Suppressor macrophage treated with lipopolysaccharide for 4 hours (primary cell): Measurements from ENCODE around the gene HOMER2.
"Not testable (repeated sequence)": the region's sequence is repeated elsewhere in the genome, so short reads cannot be mapped to it uniquely, and the experiment has no call there.

ENCODE experiments used
- DNase-seq: peaks from one replicate; pipeline ENCODE4 v3.0.0-alpha.2; 2020

Gene HOMER2

DNA sequence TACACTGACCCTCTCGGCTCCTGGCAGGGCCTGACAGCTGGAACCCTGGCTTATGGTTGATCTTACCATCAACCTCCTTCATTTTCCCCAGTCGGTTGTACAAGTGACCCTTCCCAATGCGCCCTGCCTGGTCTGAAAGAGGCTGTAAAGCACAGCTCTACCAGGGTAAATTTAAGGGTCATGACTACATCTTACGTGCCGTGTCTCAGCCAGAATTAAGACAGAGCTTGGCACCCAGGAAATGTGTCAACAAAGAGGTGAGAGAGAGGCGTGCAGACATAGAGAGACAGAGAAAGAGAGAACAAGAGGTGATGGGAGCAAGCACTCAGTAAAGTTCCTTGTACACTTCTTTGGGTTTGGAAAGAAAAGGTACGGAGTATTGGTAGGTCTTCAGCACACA is 28.8 kb downstream of the HOMER2 start:
- no peak for DNase-seq

DNA sequence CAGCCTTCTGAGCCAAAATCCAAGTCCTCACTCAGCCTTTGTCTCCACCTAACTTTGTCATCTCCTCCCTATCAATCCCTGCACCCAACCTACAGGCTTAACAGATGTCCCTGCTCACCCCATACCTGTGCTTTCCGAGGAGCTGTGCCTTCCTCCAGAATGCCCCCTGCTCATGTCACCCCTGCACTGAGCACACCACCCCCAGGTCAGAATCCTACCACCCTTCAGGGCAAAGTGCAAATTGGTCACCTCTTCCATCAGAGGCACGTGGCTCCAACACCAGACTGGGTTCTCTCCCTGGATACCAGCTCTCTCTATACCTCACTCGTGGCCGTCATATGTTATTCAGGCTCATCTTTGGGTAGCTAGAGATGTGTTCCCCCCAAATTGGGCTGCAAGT is 29.8 kb downstream of the HOMER2 start:
- DNase-seq, result no peak

DNA sequence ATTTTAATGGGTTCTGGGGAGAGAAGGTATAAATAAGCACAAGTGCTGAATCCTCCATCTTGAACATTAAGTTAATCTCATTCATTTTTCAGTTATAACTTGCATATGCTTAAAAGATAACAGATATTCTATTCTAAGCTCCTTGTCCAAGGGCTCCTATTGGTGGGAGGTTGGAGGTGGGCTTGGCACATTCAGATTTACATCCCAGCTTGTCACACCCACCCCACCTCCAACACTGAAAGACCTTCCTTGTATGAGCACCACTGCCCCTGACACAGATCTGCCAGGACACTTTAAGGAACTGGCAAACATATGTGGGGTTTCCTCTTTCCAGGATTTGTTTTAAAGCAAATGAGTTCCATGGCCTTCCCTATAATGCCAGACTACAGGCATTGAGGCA is 30.6 kb downstream of the HOMER2 start:
- DNase-seq, result no peak

DNA sequence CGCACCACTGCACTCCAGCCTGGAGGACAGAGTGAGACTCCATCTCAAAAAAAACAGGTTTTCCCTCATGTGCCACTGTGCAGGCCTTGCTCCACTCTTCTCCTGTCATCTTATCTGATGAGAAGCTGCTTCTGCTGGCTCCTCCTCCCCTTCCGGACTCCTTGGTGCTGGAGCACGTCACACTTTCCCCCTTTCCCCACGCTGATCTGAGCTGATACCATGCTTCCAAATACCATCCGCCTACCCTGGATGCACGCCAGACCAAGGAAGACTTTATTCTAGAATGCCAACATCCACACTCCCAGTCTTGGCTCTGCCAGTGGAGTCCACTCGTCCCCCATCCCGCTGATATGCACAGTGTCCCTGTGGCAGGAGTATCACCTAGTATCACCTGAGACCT is 31.3 kb downstream of the HOMER2 start:
- no peak for DNase-seq

DNA sequence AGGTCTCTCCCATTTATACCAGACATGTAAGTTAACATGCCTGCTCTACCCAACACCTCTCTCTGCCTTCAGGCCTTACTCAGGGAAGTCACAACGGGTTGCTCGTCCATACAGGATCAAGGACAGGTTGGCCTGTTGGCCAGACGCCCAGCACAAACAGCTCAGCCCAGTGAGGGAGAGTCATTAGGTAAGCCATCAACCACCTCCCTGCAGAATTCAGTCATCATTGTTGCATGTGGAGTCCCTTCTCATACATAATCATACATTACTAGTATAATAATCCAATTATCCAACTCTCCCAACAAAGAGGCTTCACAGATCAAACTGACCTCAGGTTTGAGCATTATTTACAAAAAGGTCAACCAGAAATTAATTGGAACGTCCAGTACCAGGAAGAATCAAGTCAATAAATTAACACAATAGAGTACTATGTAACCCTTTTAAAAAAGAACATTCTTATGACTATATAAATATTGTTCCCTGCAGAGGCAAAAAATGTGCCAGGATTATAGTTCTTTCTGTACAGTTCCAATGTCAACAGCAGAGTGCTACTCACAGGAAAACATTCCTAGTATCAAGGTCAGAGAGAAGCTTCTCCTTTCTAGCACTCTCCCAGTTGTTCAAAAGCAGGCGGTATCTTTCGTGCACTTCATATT is 33.2 kb downstream of the HOMER2 start:
- no peak for DNase-seq

DNA sequence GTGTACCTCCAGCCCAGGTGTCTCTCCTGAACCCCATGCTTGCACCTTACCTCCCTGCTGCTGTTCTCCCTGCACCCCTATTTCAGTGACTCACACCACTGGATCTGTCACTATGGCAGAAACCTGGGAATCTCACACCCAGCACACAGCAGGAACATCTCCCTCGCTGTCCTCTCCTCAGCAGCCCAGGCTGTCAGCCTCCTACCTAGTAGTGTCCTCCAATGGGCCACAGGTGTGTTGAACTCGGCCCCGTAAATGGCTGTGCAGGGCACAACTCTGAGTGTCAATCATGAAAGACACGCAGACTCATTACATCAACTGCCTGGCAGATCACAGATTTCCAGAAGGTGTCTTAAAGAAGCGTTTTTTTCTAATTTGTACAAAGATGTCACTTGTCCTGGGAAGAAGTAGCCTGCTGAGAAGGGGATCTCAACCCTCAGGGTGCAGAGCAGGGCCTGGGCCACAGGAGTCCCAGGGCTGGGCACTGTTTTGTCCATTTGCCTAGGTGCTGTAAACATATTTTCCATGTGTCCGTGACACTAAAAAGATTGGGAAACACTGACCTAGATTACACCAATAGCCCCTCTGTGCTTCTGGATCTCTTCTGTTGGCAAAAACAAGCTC is 33.8 kb downstream of the HOMER2 start:
- no peak for DNase-seq

DNA sequence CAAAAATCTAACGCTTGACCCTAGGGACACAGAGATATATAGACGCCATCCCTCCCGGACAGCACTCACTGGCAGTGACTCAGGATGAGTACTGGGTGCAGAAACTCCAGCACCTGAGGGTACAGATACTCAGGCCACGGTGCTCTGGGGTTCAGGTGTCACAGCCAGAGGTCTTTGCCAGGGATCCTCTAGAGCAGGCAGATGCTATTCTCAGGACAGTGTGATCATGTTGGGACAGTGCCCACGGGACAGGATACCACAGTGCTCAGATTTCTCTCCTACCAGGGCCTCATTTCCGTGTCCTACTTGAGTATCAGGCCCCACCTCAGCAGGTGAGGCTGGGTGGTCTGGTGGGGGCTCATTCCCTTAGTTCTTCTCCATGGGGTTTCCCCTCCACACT is 34.4 kb downstream of the HOMER2 start:
- no peak for DNase-seq

DNA sequence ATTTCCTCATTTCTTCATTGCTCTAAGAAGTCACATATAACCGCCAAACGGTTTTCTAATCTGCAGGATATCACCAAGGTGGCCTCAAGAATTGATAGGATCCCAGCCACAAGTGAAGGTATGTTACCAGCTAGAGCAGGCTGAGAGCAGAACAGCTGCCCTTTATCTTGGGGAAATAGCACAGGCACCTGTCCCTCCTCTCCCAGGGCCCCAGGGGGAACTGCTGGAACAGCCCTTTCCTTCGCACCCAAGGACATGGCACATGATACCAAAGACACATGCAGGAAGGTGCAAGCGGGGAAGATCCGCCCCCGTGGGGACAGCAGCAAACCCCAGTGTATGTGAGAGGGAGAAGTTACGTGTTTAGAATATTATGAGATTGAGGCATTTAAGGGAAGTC is 35.3 kb downstream of the HOMER2 start:
- no peak for DNase-seq

DNA sequence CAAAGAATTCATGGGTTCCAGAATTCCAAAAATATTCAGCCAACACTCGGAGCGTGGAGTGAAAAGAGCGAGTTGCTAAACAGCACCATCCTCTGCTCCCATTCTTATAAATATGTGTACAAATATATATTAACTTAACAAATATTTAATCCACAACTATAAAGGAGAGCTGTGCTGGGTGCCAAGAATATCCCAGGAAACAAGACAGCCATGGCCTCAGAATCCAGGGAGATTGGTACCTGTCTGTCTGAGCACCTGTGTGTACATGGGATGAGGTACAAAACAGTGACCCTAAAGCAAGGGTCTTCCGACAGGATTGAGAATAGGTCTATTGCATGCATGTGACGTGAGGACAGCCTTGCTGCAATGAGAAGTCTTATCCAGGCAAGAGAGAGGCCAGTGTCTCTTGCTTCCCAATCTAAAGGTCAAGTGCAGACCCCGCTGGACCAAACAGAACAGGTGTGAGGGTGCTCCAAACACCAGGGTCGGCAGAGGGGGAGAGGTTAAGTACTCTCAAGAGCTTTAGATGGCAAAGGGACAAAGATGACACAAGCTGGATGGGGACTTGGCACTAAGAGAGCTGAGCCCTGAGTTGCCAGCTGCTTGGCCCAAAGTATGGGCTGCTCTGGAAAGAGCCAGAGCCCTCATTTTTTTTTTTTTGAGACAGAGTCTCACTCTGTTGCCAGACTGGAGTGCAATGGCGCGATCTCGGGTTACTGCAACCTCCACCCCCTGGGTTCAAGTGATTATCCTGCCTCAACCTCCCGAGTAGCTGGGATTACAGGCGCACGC is 36.2 kb downstream of the HOMER2 start:
- no peak for DNase-seq

DNA sequence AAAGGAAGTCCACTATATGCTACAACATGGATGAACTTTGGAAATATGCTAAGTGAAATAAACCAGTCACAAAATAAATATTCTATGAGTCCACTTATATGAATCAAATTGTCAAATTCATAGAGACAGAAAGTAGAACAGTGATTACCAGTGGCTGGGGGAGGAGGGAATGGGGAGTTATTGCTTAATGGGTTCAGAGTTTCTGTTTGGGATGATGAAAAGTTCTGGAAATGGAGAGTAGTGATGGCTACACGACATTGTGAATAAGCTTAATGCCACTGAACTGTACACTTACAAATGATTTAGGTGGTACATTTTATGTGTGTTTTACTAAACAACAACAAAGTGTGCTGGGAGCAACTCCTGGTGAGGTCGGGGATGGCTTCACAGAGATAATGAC is 38.1 kb downstream of the HOMER2 start:
- DNase-seq, result no peak

DNA sequence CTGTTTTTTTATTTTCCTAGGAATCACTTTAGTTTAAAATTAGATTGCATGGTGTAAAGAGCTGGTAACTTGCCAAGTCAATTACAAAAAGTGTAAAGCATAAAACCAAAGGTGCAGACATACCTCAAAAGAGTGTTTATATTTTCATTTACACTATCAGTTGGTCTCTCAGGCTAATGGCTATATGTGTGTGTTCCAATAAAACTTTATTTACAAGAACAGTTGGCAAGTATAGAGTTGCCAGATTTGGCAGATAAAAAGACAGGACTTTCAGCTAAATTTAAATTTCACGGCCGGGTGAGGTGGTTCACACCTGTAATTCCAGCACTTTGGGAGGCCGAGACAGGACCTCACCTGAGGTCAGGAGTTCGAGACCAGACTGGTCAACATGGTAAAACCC is 41.1 kb downstream of the HOMER2 start:
- DNase-seq, result no peak

DNA sequence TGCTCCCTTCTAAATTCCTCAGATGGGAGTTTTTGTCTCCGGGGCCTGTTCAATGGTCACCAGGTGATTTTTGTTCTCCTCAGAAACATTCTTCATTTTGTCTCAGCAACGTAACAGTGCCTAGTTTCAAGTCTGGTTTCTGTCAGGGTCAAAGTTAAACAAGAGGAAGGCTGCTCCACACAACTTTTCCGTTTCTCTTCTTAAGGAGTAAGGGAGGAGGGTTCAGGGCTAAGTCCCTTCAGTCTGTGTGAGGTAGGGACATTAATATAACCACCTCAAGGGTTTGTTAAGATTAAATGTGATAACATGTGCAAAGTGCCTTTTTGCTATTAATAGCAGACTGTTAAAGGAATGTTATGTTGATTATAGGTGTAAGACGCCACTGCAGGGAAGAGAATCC is 41.8 kb downstream of the HOMER2 start:
- DNase-seq, result no peak

DNA sequence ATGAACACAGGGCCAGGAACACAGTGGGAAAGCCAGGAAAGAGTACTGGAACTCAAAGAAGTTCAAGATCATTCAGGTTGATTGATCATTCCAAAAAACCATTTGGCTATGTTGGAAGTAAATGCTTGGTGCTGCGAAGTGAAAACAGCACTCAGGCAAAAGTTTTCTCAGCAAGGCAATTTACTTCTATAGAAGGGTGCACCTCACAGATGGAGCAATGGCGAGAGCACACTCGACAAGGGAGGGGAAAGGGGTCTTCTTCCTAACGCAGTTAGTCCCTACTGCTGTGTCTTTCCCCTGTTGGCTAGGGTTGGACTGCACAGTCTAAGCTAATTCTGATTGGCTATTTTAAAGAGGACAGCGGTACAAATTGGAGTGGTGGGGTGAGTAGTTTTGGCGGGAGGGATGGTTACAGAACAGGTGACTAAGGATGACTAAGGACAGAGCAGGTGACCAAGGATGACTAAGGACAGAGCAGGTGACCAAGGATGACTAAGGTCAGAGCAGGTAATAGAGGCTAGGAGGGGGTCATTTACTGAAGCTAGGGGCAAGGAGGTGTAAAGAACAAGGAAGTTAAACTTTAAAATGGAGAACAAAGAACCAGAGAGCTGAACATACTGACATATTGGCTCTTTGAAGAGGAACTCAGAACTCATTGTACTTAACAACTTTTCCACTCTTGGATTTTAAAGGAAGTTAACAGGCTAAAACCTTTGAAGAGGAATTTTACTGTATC is 43.3 kb downstream of the HOMER2 start:
- DNase-seq, result no peak

DNA sequence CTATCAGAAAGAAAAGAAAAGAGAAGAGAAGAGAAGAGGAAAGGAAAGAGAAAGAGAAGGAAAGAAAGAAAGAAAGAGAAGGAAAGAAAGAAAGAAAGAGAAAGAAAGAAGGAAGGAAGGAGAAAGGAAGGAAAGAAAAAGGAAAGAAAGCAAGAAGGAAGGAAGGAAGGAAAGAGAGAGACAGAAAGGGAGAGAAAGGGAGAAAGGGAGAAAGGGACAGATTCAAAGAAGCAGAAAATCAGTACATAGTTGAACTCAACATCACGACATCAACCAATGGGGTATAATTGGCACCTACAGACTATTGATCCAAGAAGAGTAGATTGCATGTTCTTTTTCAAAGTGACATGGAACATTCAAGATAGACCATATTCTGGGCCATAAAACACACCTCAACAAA is 45.2 kb downstream of the HOMER2 start:
- DNase-seq, result no peak

DNA sequence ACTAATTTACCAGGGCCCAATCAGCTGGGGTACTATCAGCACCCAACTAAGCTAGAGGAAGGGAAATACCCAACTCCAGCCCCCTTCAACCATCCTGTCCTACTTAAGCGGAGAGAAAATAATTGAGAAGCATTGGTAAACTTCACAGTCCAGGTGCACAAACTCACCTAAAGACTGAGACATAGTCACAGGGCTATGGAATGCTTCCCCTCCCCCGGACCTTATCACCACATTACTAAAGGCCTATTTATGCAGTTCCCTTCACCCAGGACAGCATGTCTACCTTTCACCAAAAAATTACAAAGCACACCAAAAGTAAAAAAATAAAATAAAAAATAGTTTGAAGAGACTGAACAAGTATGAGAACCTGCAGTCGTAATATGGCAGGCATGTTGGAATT is 47.9 kb downstream of the HOMER2 start:
- DNase-seq, result no peak

DNA sequence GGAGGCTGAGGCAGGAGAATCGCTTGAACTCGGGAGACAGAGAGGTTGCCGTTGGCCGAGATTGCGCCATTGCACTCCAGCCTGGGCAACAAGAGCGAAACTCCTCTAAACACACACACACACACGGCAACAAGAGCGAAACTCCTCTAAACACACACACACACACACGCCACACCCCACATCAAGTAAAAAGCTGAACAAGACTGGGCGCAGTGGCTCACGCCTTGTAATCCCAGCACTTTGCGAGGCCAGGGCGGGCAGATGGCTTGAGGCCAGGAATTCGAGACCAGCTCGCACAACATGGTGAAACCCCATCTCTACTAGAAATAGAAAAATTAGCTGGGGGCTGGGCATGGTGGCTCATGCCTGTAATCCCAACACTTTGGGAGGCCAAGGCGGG is 49.0 kb downstream of the HOMER2 start:
- no peak for DNase-seq

DNA sequence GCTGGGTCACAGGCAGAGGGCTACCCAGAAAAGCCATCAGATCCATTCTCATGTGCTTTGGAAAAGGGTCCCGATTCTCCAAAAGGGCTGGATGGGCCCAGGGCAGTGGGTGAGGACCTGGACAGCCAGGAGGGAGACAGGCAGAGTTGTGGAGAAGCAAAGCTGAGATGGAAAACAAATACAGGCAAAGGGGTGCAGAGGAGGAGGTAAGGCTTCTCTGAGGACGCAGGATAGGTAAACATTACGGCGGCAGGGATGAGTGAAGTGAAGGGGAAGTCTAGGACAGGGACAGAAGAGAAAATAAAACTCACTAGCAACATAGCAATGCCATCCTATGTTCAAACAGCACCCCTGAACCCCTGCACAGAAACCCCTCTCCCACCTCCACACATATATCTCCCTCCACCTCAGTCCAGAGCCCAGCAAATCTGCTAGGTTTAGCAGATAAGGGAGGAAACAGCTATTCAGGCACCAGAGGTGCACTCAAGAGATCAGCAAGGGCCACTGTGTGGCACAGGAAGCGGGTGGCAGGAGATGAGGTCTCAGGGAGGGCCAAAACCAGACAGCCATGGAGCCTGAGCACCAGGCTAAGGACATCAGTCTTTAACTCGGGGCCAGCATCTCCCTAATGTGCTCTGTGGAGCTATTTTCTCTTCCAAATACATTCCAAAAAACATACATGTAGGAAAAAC is 51.3 kb downstream of the HOMER2 start:
- no peak for DNase-seq

DNA sequence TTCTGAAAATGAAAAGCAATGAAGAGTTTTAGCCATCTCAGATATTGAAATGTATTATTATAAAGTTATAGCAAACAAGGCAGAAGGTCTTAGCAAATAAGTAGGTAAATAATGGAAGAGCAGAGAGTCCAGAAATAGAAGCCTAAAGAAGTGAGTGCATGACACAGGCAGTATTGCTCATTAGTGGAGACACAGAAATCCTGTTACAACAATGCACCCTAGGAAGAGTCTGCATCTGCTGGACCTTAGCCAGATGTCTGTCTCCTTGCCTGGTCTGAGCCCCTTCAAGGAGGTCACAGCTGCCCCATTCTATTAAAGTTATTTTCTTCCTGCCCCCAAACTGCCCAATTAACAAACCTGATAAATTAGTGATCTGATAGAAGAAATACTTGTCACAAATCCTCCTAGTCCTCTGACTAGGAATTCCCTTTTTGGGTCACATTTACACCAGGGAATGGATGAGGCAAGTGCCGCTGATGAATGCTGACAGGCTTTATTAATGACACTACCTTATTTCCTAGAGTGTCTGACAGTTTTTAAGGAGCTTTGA is 51.9 kb downstream of the HOMER2 start:
- no peak for DNase-seq

DNA sequence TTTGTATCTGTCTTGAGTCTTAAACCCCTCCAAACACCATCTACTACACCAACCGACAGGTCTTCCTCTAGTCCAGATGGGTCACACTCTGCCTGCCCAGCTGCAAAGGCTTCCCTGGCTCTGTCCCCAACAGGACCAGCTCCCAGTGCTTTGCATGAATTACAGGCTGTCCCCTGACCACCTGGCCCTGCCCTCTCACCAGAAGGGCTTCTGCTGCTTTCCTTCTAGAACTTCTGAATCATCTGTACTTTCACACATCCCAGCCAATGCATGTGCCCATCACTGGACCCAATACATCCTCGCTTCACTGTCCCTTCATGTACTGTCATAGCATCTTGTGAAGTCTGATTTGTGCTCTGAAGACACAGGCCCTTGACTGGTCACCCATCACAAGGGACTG is 53.6 kb downstream of the HOMER2 start:
- no peak for DNase-seq

DNA sequence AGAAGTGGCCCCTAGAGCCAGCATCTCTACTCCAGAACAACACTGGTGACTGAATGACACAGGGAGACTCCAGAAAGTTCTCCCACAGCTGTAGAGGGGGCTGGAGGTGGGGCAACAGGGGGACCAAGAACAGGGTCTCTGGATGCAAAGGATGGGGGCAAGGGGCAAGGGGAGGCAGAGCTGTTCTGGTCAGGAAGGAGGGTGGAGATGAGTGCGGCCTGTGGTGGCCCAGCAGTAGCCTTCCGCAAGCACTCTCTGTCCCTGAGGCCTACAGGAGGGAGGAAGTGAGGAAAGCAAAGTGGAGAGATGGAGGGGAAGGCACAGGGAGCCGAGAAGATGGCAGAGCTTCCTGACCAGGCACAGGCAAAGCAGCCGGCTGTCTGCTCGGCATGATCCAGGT is 56.5 kb downstream of the HOMER2 start:
- DNase-seq, result no peak

DNA sequence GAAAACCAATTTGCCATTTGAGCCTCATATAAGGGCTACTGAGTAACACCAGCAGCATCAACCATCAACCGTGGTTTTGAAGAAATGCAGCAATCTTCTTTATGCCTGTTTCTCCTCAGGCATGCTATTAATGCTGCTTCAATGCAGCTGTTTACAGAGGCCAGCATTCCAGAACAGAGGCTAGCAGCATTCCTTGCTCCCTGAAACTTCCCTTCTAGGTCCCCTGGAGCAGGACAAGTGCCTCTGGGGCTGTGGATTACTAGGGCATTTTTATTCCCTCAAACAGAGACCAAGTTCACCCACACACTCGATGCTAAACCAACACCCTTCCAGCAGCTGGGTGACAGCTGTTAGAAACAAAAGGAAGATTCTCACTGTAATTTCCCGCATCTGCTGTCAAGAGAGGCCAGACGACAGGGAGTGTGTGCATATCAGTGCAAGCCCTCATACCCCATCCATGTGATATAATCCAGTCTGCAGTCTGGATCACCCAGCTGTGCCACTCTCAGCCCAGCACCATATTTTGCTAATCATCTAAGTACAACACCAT is 57.5 kb downstream of the HOMER2 start:
- no peak for DNase-seq

DNA sequence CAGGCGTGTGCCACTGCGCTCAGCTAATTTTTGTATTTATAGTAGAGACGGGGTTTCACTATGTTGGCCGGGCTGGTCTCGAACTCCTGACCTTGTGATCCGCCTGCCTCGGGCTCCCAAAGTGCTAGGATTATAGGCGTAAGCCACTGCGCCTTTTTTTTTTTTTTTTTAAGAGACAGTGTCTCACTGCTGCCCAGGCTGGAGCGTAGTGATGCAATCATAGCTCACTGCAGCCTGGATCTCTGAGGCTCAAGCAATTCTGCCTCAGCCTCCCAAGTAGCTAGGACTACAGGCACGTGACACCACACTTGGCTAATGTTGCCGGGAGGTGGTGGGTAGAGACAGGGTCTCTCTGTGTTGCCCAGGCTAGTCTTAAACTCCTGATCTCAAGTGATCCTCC is 59.0 kb downstream of the HOMER2 start:
- not testable (repeated sequence) for DNase-seq
